NCI-H446 treated with DMSO at 0.1 percent for 48 hours (cell line): ENCODE measurements around the gene BTG4.

ENCODE experiments used
- DNase-seq: peaks from one replicate; lab custom pipeline; 2025; lab: John Stamatoyannopoulos, UW

BTG4 gene

DNA sequence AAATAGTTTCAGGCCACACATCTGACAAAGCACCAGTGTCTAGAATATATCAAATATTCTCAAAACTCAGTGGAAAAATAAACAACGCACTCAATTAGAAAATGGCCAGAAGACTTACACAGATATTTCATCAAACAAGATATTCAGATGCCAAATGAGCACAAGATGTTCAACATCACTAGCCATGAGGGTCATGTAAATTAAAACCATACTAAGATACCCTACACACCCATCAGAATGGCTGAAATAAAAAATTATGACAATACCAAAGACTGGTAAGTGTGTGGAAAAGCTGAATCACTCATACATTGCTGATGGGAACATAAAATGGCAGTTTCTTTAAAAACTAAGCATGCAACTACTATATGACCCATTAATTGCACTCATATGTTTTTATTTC lies 21.7 kb downstream of the BTG4 start:
- DNase-seq: no peak

DNA sequence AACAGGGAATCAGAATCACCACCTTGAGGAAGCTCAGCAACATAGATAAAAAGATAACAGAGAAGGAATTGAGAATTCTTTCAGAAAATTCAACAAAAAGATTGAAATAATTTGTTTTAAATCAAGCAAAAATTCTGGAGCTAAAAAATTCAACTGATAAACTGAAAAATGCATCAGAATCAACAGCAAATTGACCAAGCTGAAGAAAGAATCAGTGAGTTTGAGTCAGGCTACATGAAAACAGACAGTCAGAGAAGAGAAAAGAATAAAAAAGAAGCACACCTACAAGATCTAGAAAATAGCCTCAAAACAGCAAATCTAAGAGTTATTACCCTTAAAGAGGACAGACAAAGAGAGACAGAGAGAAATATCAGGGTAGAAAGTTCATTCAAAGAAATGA lies 28.8 kb downstream of the BTG4 start:
- DNase-seq: no peak

- no peak for DNase-seq
Measured at GRCh38 chr11:111479666-111480065, 32.5 kb downstream of the BTG4 start.

GRCh38 chr11:111477898-111478297 lies 34.3 kb downstream of the BTG4 start:
- no peak for DNase-seq

- DNase-seq: no peak
Measured at GRCh38 chr11:111476956-111477355, 35.2 kb downstream of the BTG4 start.

DNA sequence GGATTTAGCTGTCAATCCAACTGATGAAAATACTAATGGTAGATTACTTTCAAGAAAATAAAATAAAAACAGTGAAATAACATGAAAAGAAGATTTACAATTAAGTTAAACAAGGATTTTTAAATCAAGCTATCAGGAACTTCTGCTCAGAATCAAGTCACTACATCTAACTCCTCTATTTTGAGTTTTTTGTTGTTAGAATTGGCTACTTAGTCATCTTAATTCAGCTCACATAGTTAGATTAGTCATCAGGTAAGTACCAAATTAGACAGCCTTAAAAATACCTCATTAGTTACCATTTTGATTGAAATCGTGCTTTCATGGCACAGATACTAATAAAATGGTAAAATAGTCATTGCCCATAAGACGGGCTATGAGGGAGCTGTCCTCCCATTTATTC lies 35.8 kb downstream of the BTG4 start:
- DNase-seq: no peak

- no peak for DNase-seq
Measured at GRCh38 chr11:111474432-111474831, 37.8 kb downstream of the BTG4 start.

DNA sequence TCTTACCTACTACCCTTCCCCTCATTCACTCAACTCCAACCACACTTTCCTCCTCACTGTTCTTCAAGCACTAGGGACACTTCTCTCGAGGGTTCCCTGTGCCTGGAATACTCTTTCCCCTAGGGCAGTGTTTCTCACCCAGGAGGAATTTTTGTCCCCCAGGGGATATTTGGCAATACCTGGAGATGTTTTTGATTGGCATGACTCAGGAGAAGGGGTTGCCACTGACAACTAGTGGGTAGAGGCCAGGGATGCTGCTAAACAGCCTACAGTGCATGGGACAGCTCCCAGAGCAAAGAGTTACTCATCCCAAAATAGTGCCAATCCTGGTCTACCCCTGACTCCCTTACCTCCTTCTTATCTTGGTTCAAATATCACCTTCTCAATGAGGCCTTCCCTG lies 40.0 kb downstream of the BTG4 start:
- no peak for DNase-seq

- no peak for DNase-seq
Measured at GRCh38 chr11:111469200-111469599, 43.0 kb downstream of the BTG4 start.

DNA sequence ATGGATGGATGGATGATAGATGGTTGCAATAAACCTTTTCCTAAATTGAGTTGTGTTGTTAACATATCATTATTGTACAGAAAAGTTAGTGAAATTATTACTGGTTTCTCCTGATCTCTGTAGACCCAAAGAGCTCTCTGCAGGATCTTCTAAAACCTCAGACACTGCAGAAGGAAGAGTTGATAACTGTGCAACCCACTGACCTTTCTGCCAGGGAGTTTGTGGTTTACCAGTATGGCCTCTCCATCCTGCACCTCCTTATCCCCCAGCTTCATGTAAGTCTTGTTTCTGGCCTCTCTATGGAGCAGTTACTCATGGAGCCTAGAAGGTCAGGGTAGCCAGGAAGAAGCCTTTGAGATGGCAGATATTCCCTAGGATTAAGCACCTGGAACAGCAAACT lies 45.6 kb downstream of the BTG4 start:
- no peak for DNase-seq

DNA sequence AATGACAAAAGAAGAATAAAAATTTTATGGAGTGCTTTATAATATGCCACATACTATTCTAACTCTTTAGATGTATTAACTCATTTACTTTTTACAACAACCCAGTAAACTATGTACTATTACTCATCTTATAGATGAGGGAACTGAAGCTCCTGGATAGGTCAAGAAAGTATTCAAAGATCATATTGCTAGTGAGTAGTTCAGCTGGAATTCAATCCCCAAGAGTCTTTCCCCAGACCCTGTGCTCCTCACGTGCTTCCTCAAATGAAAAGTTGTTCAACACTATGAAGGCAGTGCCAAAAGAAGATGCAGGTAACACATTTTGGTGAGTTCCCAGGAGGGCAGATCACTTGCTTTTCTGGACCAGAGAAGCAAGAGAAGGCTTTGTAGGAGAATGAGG lies 46.8 kb downstream of the BTG4 start:
- no peak for DNase-seq

GRCh38 chr11:111463276-111463675 lies 48.9 kb downstream of the BTG4 start:
- DNase-seq: no peak

GRCh38 chr11:111462329-111462728 lies 49.9 kb downstream of the BTG4 start:
- DNase-seq: no peak

- DNase-seq: no peak
Measured at GRCh38 chr11:111461460-111462235, 50.5 kb downstream of the BTG4 start.

DNA sequence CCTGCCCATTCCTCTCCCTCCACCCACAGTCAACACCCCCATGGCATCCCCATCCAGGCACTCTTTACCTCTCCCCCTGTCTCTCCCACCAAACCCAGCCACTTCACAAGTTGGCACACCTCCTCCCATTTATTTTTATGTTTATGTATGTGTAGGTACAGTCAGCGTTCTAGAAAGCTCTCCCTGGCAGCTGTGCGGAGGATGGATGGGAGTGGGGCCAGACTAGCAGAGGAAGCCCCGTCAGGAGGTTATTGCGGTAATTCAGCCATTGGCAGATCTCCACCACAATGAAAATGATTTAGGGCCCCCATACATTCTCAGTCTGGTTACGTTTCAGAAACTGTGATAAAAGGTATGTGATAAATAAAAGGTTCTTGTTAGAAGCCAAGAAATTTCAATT lies 51.3 kb downstream of the BTG4 start:
- peak; percentile 6 for DNase-seq

DNA sequence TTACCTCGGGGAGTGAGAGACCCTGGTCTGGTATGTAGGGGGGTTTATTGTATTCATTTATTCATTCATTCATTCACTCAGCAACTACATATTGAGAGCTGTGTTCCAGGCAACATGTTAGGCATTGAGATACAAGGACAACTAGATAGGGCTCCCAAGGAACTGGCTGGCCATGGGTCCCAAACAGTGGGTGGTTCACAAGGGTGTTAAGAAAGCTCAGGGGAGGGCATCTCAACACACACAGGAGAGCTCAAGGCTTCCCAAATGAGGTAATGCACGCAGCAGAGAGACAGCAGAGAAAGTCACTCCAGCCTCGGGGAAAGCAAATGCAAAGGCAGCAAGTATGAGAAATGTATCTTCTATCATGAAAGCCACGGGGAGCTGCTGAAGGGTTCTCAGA lies 51.8 kb downstream of the BTG4 start:
- no peak for DNase-seq

DNA sequence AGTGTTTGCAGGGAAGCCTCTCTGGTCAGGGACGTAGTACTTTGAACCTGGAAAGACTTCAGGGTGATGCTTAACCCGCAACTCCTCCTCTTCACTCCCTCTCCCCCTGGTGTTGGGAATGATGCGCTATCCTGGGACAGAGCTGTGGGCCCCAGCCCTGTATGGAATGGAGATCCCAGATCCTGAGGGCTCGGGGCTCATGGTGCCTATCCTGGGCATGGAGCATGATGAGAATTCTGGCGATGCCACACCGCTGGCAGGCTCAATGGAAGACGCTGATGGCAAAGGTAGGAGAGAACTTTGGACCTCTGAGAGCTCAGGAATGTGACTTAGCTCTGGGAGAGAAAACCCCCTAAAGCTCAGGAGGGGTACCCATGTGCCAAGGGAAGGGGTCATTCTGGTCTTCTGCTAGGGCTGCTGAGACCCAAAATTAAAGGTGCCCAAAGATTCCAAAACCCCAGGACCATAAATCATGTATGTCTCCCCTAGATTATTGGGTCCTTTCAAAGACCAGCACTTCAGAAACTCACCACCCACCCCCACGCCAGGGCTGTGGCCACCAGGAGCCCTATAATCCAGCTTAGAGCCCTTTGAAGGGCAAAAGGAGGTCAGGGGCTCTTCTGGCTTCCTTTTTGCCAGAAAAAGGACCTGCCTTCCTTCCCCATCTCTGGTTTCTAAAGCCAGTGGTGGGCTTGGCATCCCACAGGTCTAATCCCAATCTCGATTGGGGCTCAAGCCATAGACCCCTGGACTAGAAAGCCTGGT lies 52.5 kb downstream of the BTG4 start:
- no peak for DNase-seq

GRCh38 chr11:111457731-111458368 lies 54.3 kb downstream of the BTG4 start:
- DNase-seq: no peak

- no peak for DNase-seq
Measured at GRCh38 chr11:111456859-111457730, 55.1 kb downstream of the BTG4 start.

- DNase-seq: no peak
Measured at GRCh38 chr11:111456086-111456858, 55.9 kb downstream of the BTG4 start.
